K562 (cell line): ENCODE measurements around the gene MCU. TPM values are rescaled to one million over a fixed set of nuclear protein-coding genes. Genes with fewer than 3 reads are reported as not detected.

Experiments
- ATAC-seq: fragments of 200-7000 bp; cut with Tn5 transposase; 3 replicates; pipeline ENCODE4 v1.9.1; 2020; ENCODE audit warnings: moderate library complexity
- BruUV-seq: library from RNA; stranded (reverse); fragments of 400-500 nt; replicated peaks from 2 replicates; lab custom pipeline; 2021; lab: Mats Ljungman, UMichigan
- CTCF ChIA-PET: fragments of 300-600 bp; formaldehyde crosslinking; extraction: SDS; loops from one replicate; lab custom pipeline; 2021; ENCODE audit warnings: low intra/inter-chr PET ratio; lab: Yijun Ruan, JAX
- POLR2A ChIA-PET: fragments of 300-600, 350-650 bp; sonication (Branson Sonifier 250); formaldehyde crosslinking; extraction: SDS; loops from one replicate; lab custom pipeline; 2021; ENCODE audit warnings: antibody characterized with exemption, inconsistent platforms; lab: Yijun Ruan, JAX
- DNase-seq, 4 experiments: peaks; one replicate each; pipeline versions ENCODE4 v3.0.0 to v3.0.0-alpha.2; 2011 to 2018; ENCODE audit warnings: low spot score in 3 of 4, mixed read lengths in 3 of 4; ENCODE audit errors: extremely low read depth in 1 of 4
- FAIRE-seq: peaks from 2 replicates; lab custom pipeline; 2011; peaks lifted over from hg19 to GRCh38; lab: Jason Lieb, UNC
- H2AFZ ChIP-seq: 2 replicates; pipeline ENCODE4 v1.6.0; 2011; ENCODE audit warnings: low read depth, low read length, control low read depth, inconsistent platforms
- H3K27ac ChIP-seq: fragments of 200-600 bp; 3 replicates; pipeline ENCODE4 v1.8.0; 2011; ENCODE audit warnings: low read depth, mild to moderate bottlenecking, control low read depth, inconsistent platforms, low read length, moderate library complexity, mixed read lengths; ENCODE audit errors: extremely low read depth
- H3K27me3 ChIP-seq, 2 experiments: fragments of 300-600 bp in 1 of 2; 2 replicates in 1 of 2; 3 replicates in 1 of 2; pipeline versions ENCODE4 v1.6.0 to v1.8.0; 2011; ENCODE audit warnings: inconsistent platforms in 2 of 2, low read length in 2 of 2, mild to moderate bottlenecking in 1 of 2, mixed read lengths in 1 of 2, moderate library complexity in 1 of 2; ENCODE audit not compliant: control insufficient read depth in 2 of 2, insufficient read depth in 2 of 2
- H3K36me3 ChIP-seq: fragments of 300-600 bp; 3 replicates; pipeline ENCODE4 v1.8.0; 2011; ENCODE audit warnings: mild to moderate bottlenecking, low read length, inconsistent platforms; ENCODE audit not compliant: control insufficient read depth, insufficient read depth
- H3K4me1 ChIP-seq, 2 experiments: fragments of 200-600 bp in 1 of 2; replicated peaks in 1 of 2; 2 replicates in 1 of 2; 3 replicates in 1 of 2; pipeline versions ENCODE4 v1.5.1 to v1.8.0; 2011; ENCODE audit warnings: inconsistent platforms in 2 of 2, low read length in 2 of 2, mild to moderate bottlenecking in 1 of 2, mixed read lengths in 1 of 2, moderate library complexity in 1 of 2; ENCODE audit not compliant: control insufficient read depth in 2 of 2, insufficient read depth in 2 of 2
- H3K4me2 ChIP-seq: 2 replicates; pipeline ENCODE4 v1.6.1; 2011; ENCODE audit warnings: low read length, control low read depth, inconsistent platforms, mixed read lengths; ENCODE audit not compliant: insufficient read depth
- H3K4me3 ChIP-seq: fragments of 200-600 bp; sonication (generic), shearing (Covaris generic); 2 replicates; pipeline ENCODE4 v1.5.1; 2016; ENCODE audit warnings: control low read depth, inconsistent platforms
- H3K79me2 ChIP-seq: fragments of 200-600 bp; 3 replicates; pipeline ENCODE4 v1.8.0; 2011; ENCODE audit warnings: low read length, inconsistent platforms; ENCODE audit not compliant: control insufficient read depth, insufficient read depth
- H3K9ac ChIP-seq, 2 experiments: 2 replicates each; pipeline versions ENCODE4 v1.6.0 to v1.6.1; 2011; ENCODE audit warnings: low read depth in 2 of 2, low read length in 2 of 2, control low read depth in 1 of 2, inconsistent platforms in 1 of 2, mild to moderate bottlenecking in 1 of 2, mixed read lengths in 1 of 2; ENCODE audit not compliant: insufficient read depth in 1 of 2
- H3K9me1 ChIP-seq: one replicate; pipeline ENCODE4 v1.6.0; 2011; ENCODE audit warnings: inconsistent platforms, mild to moderate bottlenecking, low read length, moderate library complexity; ENCODE audit not compliant: control insufficient read depth, insufficient read depth
- H3K9me3 ChIP-seq: replicated peaks from 2 replicates; pipeline ENCODE4 v1.5.1; 2011; ENCODE audit warnings: low read depth, low read length, inconsistent platforms; ENCODE audit not compliant: control insufficient read depth, insufficient read depth
- H4K20me1 ChIP-seq: replicated peaks from 2 replicates; pipeline ENCODE4 v1.6.1; 2011; ENCODE audit warnings: low read length, inconsistent platforms, mixed read lengths; ENCODE audit not compliant: control insufficient read depth, insufficient read depth
- ARID2 ChIP-seq: fragments of 450-650 bp; IDR thresholded peaks from 2 replicates; pipeline ENCODE4 v1.6.1; 2017; ENCODE audit warnings: antibody characterized with exemption, mild to moderate bottlenecking
- BMI1 ChIP-seq: fragments of 150-350 bp; IDR thresholded peaks from 2 replicates; pipeline ENCODE4 v1.6.1; 2014; ENCODE audit warnings: low read length
- ERF ChIP-seq: fragments of 450-650 bp; formaldehyde crosslinking; IDR thresholded peaks from 2 replicates; pipeline ENCODE4 v1.4.0; 2020; ENCODE audit warnings: mild to moderate bottlenecking, mixed read lengths
- MAFK ChIP-seq: IDR thresholded peaks from 2 replicates; pipeline ENCODE4 v1.6.1; 2011; ENCODE audit warnings: low read length, improper control_type of control experiment
- MED1 ChIP-seq: sonication (generic); formaldehyde crosslinking; IDR thresholded peaks from 2 replicates; pipeline ENCODE4 v1.8.1; 2023; ENCODE audit warnings: missing genetic modification reagents, borderline replicate concordance
- MYC ChIP-seq, 2 experiments: fragments of 250-450 bp in 1 of 2; sonication (Bioruptor Pico) in 1 of 2; IDR thresholded peaks; 2 replicates each; pipeline versions ENCODE4 v1.5.1 to v1.6.1; 2012 to 2021; ENCODE audit warnings: low read depth in 2 of 2, borderline replicate concordance in 1 of 2, improper control_type of control experiment in 1 of 2, low read length in 1 of 2, mild to moderate bottlenecking in 1 of 2, moderate library complexity in 1 of 2
- PHF21A ChIP-seq: fragments of 450-650 bp; IDR thresholded peaks from 2 replicates; pipeline ENCODE4 v1.6.1; 2017; ENCODE audit warnings: low read depth, borderline replicate concordance
- POLR2H ChIP-seq: IDR thresholded peaks from 2 replicates; pipeline ENCODE4 v1.6.1; 2016; ENCODE audit warnings: missing genetic modification characterization, low read depth, mild to moderate bottlenecking, control low read depth, missing compliant biosample characterization, moderate library complexity
- PRPF4 ChIP-seq: fragments of 200-400 bp; formaldehyde crosslinking; IDR thresholded peaks from one replicate; pipeline ENCODE4 v1.6.1; 2017; ENCODE audit warnings: low read length, low read depth, mild to moderate bottlenecking; ENCODE audit not compliant: insufficient read depth, poor library complexity, severe bottlenecking
- SAFB2 ChIP-seq: fragments of 200-400 bp; formaldehyde crosslinking; IDR thresholded peaks from 2 replicates; pipeline ENCODE4 v1.6.1; 2018; ENCODE audit warnings: borderline replicate concordance, low read length, low read depth, moderate library complexity; ENCODE audit not compliant: severe bottlenecking
- SMAD2 ChIP-seq: fragments of 150-350 bp; IDR thresholded peaks from 2 replicates; pipeline ENCODE4 v1.6.1; 2014; ENCODE audit warnings: low read depth, mild to moderate bottlenecking, low read length
- SOX6 ChIP-seq: fragments of 450-650 bp; IDR thresholded peaks from 2 replicates; pipeline ENCODE4 v1.6.1; 2014; ENCODE audit warnings: mild to moderate bottlenecking
- YBX1 ChIP-seq: fragments of 450-650 bp; IDR thresholded peaks from 2 replicates; pipeline ENCODE4 v1.7.1; 2016; ENCODE audit warnings: mild to moderate bottlenecking
- ZEB2 ChIP-seq: fragments of 450-650 bp; IDR thresholded peaks from 2 replicates; pipeline ENCODE4 v1.6.1; 2016
- ZNF174 ChIP-seq: fragments of 250-450 bp; sonication (Bioruptor Pico); IDR thresholded peaks from 2 replicates; pipeline ENCODE4 v1.4.0; 2020; ENCODE audit warnings: mild to moderate bottlenecking
- ZNF224 ChIP-seq: sonication (generic); formaldehyde crosslinking; IDR thresholded peaks from 2 replicates; pipeline ENCODE4 v1.8.0; 2022; ENCODE audit warnings: mild to moderate bottlenecking, missing genetic modification reagents
- WGBS: fragments of 100-300 bp; shearing (Covaris generic); methylation state at CpG from one replicate; pipeline ENCODE4 v1.1.6; 2016; ENCODE audit warnings: low coverage, mixed read lengths; ENCODE audit not compliant: insufficient coverage; ENCODE audit errors: missing lambda C conversion rate; 5-methylcytosine and 5-hydroxymethylcytosine counted together
- in situ Hi-C: fragments of 300-500 bp; cut with MboI; formaldehyde crosslinking; loops from 4 replicates; pipeline ENCODE4 v1.15.0; 2018; ENCODE audit warnings: inconsistent platforms, mixed read lengths
- intact Hi-C: fragments of 100-400 bp; cut with micrococcal nuclease; formaldehyde crosslinking; loops from 2 replicates; pipeline ENCODE4 v1.14.2; 2022
- polyA plus RNA-seq, 8 experiments: library from polyadenylated mRNA; depleted of rRNA in 4 of 8; stranded (reverse) in 5 of 8; unstranded in 3 of 8; fragments of >200 nt; fragmentation: Nextera tagmentation in 2 of 8; fragmentation: Illumina TruSeq in 1 of 8; extraction: Ambion mirVana in 2 of 8; extraction: Trizol in 1 of 8; gene quantifications; 2 replicates each; pipeline versions ENCODE4 v1.2.1 to v1.2.3, GENCODE V29; 2011 to 2014; ENCODE audit warnings: inconsistent platforms in 1 of 8, missing spikeins in 1 of 8
- total RNA-seq, 7 experiments: library from RNA; depleted of rRNA in 6 of 7; stranded (reverse); fragments of >200 nt in 6 of 7; fragmentation: Illumina TruSeq in 2 of 7; extraction: Trizol in 2 of 7; gene quantifications; 2 replicates each; pipeline versions ENCODE4 v1.2.1 to v1.2.3, GENCODE V29; 2011 to 2021; ENCODE audit warnings: low replicate concordance in 1 of 7

Gene MCU
- total and polyA plus RNA-seq, 9 of the 15 experiments (the other 6 are each of a cell fraction or from before 2014, with no cell fraction given), result 8.2 to 88.8 (median 21.3) TPM

DNA sequence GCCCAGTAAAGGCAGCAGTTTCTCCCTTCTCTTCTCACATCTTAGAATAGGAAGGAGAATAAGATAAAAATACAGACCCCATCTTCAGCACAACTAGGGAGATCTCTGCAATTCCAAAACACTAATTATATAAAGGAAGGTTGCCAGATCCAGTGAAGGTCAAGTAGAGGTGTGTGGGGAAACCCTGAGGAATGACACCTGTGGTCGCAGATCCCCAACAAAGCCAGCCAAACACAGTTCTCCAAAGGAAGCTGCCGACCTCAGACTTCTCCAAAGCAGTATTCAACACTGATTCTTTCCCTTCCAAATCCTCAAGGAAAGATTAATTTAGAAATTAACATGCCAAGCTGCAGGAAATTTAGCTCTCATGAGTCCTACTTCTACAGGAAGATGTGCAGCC lies 138.7 kb downstream of the MCU start:
- DNase-seq, result no peak
- TF ChIP-seq ARID2 (no peak), POLR2H (no peak)
- H3K9me3 ChIP-seq, result no peaks in the 10 kb centered on the region
- ChIA-PET POLR2A (interaction anchor here (0.7 kb wide), 2 partner anchors 154 to 992 kb away, joined by 3 read pairs; no protein-coding TSS in a partner anchor), CTCF (interaction anchor here (0.7 kb wide), 1 partner anchor 1378 kb away, joined by 3 read pairs; no protein-coding TSS in a partner anchor)
- no peak overlapping the region for H3K27ac ChIP-seq
- no peak overlapping the region for H2AFZ ChIP-seq
- H3K79me2 ChIP-seq, result no peaks in the 10 kb centered on the region
- H4K20me1 ChIP-seq, result no peaks in the 10 kb centered on the region
- FAIRE-seq, result no peak
- H3K27me3 ChIP-seq, result no peaks in the 10 kb centered on the region
- no TSS peak for BruUV-seq
- ATAC-seq, result no peak
- intact Hi-C loops, result loop anchor here (5.0 to 10.0 kb wide), 3 partner anchors 138 to 266 kb away; partner anchors contain the start of genes MCU and MICU1
- in situ Hi-C loops, result loop anchor here (5.0 kb wide), 1 partner anchor 468 kb away; no protein-coding TSS in a partner anchor
- WGBS, result 57% methylated on average over 2 of the region's 2 CpGs
- H3K4me1 ChIP-seq, result peaks cover 2 to 5% of the 10 kb centered on the region in 2 experiments; a peak in 2 of 5 replicates
- H3K4me2 ChIP-seq, result no peak overlapping the region
- H3K36me3 ChIP-seq, result 0 out of 3 replicates have a peak, but pooled peaks cover under 1% of the 10 kb centered on the region
- H3K4me3 ChIP-seq, result no peak overlapping the region
- H3K9me1 ChIP-seq, result no peaks in the 10 kb centered on the region
- no peak overlapping the region for H3K9ac ChIP-seq

DNA sequence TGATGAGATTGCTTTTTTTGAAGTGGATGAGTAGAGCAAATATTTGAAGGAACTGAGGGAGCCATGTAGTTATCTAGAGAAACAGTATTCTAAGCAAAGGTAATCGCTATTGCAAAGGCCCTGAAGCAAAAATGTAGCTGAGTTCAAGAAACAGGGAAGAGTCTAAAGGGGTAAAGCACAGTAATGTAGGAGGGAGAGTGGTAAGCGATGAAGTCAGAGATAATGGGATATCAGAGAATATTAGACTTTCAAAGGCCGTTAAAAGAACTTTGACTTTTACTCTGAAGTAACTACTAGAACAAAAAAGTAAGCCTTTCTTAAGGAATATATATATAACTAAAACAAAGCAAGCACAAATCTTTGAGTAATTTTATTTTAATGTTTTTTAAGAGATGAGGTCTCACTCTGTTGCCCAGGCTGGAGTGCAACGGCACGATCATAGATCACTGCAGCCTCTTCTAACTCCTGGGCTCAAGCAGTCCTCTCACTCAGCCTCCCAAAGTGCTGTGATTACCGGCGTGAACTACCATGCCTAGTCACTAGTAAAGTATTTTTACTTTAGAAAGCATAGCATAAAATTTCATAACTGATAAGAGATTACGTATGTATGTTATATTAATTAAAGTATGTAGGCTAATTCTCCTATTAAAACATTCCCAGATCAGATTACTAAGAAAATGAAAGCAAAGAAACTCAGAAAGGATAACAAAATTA lies 139.9 kb downstream of the MCU start:
- ATAC-seq, result peak; percentile 41; the same call in 1 of the 3 replicates
- Histone ChIP-seq H3K9me3 (no peaks in the 10 kb centered on the region), H3K4me2 (no peak overlapping the region), H3K27me3 (no peaks in the 10 kb centered on the region), H2AFZ (no peak overlapping the region), H3K4me3 (no peak overlapping the region), H3K36me3 (0 out of 3 replicates have a peak, but pooled peaks cover 4% of the 10 kb centered on the region), H3K27ac (no peak overlapping the region), H3K4me1 (peaks cover 2 to 5% of the 10 kb centered on the region in 2 experiments; a peak in 2 of 5 replicates), H3K79me2 (no peaks in the 10 kb centered on the region), H3K9me1 (no peaks in the 10 kb centered on the region), H3K9ac (no peak overlapping the region), H4K20me1 (no peaks in the 10 kb centered on the region)
- BruUV-seq, result no TSS peak
- 52% methylated on average over 8 of the region's 8 CpGs for WGBS
- no peak for FAIRE-seq
- intact Hi-C loops, result loop anchor here (5.0 to 10.0 kb wide), 3 partner anchors 140 to 267 kb away; partner anchors contain the start of genes MCU and MICU1
- CTCF ChIA-PET, result interaction anchor here (6.1 kb wide), 1 partner anchor 467 kb away, joined by 77 read pairs; no protein-coding TSS in a partner anchor
- POLR2A ChIA-PET, result interaction anchor here (1.0 kb wide), 1 partner anchor 137 kb away, joined by 3 read pairs; no protein-coding TSS in a partner anchor
- in situ Hi-C loops, result loop anchor here (5.0 kb wide), 1 partner anchor 470 kb away; no protein-coding TSS in a partner anchor
- no peak for DNase-seq
- TF ChIP-seq BMI1, result no peak
- TF ChIP-seq SOX6, result no peak
- no peak for TF ChIP-seq SMAD2
- TF ChIP-seq YBX1, result no peak
- TF ChIP-seq SAFB2, result no peak
- TF ChIP-seq MED1, result no peak
- no peak for TF ChIP-seq MAFK
- no peak for TF ChIP-seq PRPF4
- no peak for TF ChIP-seq MYC (IDR thresholded peaks at IDR 0.05; ENCODE audit: low read depth, low read length)
- no peak for TF ChIP-seq MYC (CRISPR knock-in tag; IDR thresholded peaks at IDR 0.05; ENCODE audit: borderline replicate concordance, low read depth)
- TF ChIP-seq ERF, result no peak
- TF ChIP-seq ZEB2, result no peak
- TF ChIP-seq ZNF174 (CRISPR knock-in tag), result no peak
- no peak for TF ChIP-seq ZNF224 (CRISPR knock-in tag)
- TF ChIP-seq PHF21A, result no peak
